ENCODE measurements around the gene DNASE1L1.
"Not testable (repeated sequence)": the region's sequence is repeated elsewhere in the genome, so short reads cannot be mapped to it uniquely, and the experiment has no call there.

DNA sequence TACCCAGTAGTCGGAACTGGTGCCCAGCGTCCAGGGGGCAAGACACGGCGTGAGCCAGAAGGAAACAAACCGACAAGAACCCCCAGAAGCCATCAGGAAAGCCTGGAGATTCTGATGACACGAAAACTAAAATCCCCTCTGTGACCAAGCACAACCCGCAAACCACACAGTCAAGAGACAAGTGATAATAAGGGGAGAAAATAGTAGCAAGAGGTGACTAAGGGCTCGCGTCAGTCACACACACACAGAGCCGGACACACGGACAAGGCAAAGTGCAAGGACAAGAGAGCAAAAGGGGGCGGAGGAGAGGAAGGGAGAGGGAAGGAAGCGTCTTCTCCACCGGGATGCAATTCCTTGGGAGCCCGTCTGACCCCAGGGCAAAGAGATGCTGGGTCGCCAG, 20.4 kb downstream of the DNASE1L1 start:
- TF ChIP-seq, protein P1, sequence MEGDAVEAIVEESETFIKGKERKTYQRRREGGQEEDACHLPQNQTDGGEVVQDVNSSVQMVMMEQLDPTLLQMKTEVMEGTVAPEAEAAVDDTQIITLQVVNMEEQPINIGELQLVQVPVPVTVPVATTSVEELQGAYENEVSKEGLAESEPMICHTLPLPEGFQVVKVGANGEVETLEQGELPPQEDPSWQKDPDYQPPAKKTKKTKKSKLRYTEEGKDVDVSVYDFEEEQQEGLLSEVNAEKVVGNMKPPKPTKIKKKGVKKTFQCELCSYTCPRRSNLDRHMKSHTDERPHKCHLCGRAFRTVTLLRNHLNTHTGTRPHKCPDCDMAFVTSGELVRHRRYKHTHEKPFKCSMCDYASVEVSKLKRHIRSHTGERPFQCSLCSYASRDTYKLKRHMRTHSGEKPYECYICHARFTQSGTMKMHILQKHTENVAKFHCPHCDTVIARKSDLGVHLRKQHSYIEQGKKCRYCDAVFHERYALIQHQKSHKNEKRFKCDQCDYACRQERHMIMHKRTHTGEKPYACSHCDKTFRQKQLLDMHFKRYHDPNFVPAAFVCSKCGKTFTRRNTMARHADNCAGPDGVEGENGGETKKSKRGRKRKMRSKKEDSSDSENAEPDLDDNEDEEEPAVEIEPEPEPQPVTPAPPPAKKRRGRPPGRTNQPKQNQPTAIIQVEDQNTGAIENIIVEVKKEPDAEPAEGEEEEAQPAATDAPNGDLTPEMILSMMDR (IDR thresholded peaks at IDR 0.05; ENCODE audit: insufficient read depth, low read depth, low read length): not testable (repeated sequence)
- not testable (repeated sequence) for TF ChIP-seq EZH2 (IDR thresholded peaks at IDR 0.05; ENCODE audit: insufficient read depth, low read length)
